ENCODE data around the gene CYYR1. TPM values are rescaled to one million over a fixed set of nuclear protein-coding genes. Genes with fewer than 3 reads are reported as not detected.

CYYR1 gene
- total and polyA plus RNA-seq, 2 donors (not counting 3 experiments of a cell fraction or from before 2014, with no cell fraction given), result 13.2 to 25.7 TPM

DNA sequence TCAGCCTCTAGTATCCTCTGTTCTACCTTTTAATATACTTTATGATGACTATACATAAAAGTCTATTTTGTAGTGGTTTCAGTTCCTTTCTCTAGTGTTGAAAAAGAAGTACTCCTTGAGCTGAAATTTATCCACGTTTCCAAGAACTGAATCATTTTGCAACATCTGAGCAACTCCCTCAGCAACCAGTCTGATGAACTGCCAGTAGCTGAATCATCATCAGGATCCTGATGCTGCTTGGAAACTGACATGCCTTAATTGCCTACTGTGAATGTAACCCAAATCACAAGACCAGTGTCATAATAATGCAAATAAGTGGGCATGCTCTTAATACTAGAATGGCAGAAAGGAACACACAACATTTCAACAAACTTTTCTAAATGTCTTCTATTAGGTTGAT, 103.3 kb downstream of the CYYR1 start:
- DNase-seq (ENCODE audit: low read depth, low spot score), result no peak
- POLR2A ChIA-PET, result no interaction called here
- H3K9me3 ChIP-seq (replicated peaks; ENCODE audit: control insufficient read depth, insufficient read depth, low read length), result no peaks in the 10 kb centered on the region
- BruUV-seq (replicated peaks), result no TSS peak
- H3K9ac ChIP-seq (replicated peaks; ENCODE audit: extremely low read depth, insufficient read depth, low read length), result no peak overlapping the region
- H3K4me2 ChIP-seq (ENCODE audit: insufficient read depth, low read length), result no peak overlapping the region
- FAIRE-seq, result no peak
- intact Hi-C loops (cut with micrococcal nuclease) (loop anchor here (2.0 to 10.0 kb wide), 2 partner anchors 77 to 245 kb away; no protein-coding TSS in a partner anchor), dilution Hi-C loops (cut with MboI; ENCODE audit: extremely low pct_ligation_motif_present, low sequenced_read_pairs) (no loop called here)
- H3K27me3 ChIP-seq (ENCODE audit: control insufficient read depth in 2 of 2, insufficient read depth in 2 of 2, low read length in 2 of 2), result no peaks in the 10 kb centered on the region
- H3K79me2 ChIP-seq (ENCODE audit: control insufficient read depth, insufficient read depth, low read length), result no peaks in the 10 kb centered on the region
- no peaks in the 10 kb centered on the region for H3K9me1 ChIP-seq (replicated peaks; ENCODE audit: control insufficient read depth, extremely low read depth, insufficient read depth, low read length)
- no peak overlapping the region for H2AFZ ChIP-seq (ENCODE audit: low read depth, low read length)
- H3K4me1 ChIP-seq (ENCODE audit: control insufficient read depth, extremely low read depth, insufficient read depth, low read length), result no peaks in the 10 kb centered on the region
- H3K4me3 ChIP-seq (replicated peaks in 1 of 3; ENCODE audit: insufficient read depth in 1 of 3, low read depth in 1 of 3, low read length in 3 of 3), result no peak overlapping the region
- no peak for TF ChIP-seq MAX (IDR thresholded peaks at IDR 0.05; ENCODE audit: insufficient read depth, insufficient read length)
- TF ChIP-seq EZH2 (IDR thresholded peaks at IDR 0.05; ENCODE audit: borderline replicate concordance, low read depth, low read length, severe bottlenecking), result no peak
- no peak for TF ChIP-seq CTCF (IDR thresholded peaks at IDR 0.05; ENCODE audit: extremely low read depth in 1 of 2, insufficient read depth in 1 of 2, low read depth in 1 of 2, low read length in 2 of 2)
- no peak for TF ChIP-seq MYC (IDR thresholded peaks at IDR 0.05; ENCODE audit: low read depth, low read length)
- TF ChIP-seq FOS (IDR thresholded peaks at IDR 0.05; ENCODE audit: borderline replicate concordance, insufficient read depth, low read length), result no peak
- no peak for TF ChIP-seq JUN (IDR thresholded peaks at IDR 0.05; ENCODE audit: borderline replicate concordance, insufficient read depth, insufficient read length, low read depth)
- TF ChIP-seq POLR2AphosphoS5 (IDR thresholded peaks at IDR 0.05; ENCODE audit: insufficient read depth, low read depth, low read length), result no peak
- no peak for TF ChIP-seq GATA2 (IDR thresholded peaks at IDR 0.05; ENCODE audit: insufficient read depth, insufficient read length, low read depth, low read length)
- TF ChIP-seq POLR2A (IDR thresholded peaks at IDR 0.05; ENCODE audit: low read depth, low read length), result no peak
- H3K27ac ChIP-seq (ENCODE audit: insufficient read depth, low read depth, low read length), result no peak overlapping the region
- CTCF ChIA-PET, result no interaction called here
- no peaks in the 10 kb centered on the region for H3K36me3 ChIP-seq (ENCODE audit: control insufficient read depth in 2 of 2, extremely low read depth in 1 of 2, insufficient read depth in 2 of 2, low read length in 2 of 2)
- no peaks in the 10 kb centered on the region for H4K20me1 ChIP-seq (replicated peaks; ENCODE audit: control insufficient read depth, extremely low read depth, insufficient read depth, low read length)

All from endothelial cell of umbilical vein (primary cell).